OCI-LY1 (cell line): ENCODE results near the gene ZNF3.

Experiments
- EZH2 ChIP-seq: fragments of 200-600 bp; sonication (generic), shearing (Covaris generic); IDR thresholded peaks from 2 replicates; pipeline ENCODE4 v1.8.0; 2017; ENCODE audit warnings: borderline replicate concordance, mixed run types, mild to moderate bottlenecking, antibody characterized with exemption, low read length, moderate library complexity, mixed read lengths
- TF ChIP-seq, protein P1 (sequence below): fragments of 200-600 bp; sonication (generic), shearing (Covaris generic); IDR thresholded peaks from 2 replicates; pipeline ENCODE4 v1.5.1; 2017; ENCODE audit warnings: mild to moderate bottlenecking, antibody characterized with exemption, low read length, moderate library complexity, mixed read lengths

DNA sequence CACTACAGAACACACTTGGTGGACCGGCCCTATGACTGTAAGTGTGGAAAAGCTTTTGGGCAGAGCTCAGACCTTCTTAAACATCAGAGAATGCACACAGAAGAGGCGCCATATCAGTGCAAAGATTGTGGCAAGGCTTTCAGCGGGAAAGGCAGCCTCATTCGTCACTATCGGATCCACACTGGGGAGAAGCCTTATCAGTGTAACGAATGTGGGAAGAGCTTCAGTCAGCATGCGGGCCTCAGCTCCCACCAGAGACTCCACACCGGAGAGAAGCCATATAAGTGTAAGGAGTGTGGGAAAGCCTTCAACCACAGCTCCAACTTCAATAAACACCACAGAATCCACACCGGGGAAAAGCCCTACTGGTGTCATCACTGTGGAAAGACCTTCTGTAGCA, 17.4 kb downstream of the ZNF3 start:
- TF ChIP-seq EZH2: no peak
- TF ChIP-seq, protein P1, sequence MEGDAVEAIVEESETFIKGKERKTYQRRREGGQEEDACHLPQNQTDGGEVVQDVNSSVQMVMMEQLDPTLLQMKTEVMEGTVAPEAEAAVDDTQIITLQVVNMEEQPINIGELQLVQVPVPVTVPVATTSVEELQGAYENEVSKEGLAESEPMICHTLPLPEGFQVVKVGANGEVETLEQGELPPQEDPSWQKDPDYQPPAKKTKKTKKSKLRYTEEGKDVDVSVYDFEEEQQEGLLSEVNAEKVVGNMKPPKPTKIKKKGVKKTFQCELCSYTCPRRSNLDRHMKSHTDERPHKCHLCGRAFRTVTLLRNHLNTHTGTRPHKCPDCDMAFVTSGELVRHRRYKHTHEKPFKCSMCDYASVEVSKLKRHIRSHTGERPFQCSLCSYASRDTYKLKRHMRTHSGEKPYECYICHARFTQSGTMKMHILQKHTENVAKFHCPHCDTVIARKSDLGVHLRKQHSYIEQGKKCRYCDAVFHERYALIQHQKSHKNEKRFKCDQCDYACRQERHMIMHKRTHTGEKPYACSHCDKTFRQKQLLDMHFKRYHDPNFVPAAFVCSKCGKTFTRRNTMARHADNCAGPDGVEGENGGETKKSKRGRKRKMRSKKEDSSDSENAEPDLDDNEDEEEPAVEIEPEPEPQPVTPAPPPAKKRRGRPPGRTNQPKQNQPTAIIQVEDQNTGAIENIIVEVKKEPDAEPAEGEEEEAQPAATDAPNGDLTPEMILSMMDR: no peak
